ENCODE results near the gene LHX3. TPM values are rescaled to one million over a fixed set of nuclear protein-coding genes. Genes with fewer than 3 reads are reported as not detected.

LHX3 gene
- total RNA-seq, 4 donors from 2014 or later, result not detected

- no peak for TF ChIP-seq POLR2A (IDR thresholded peaks at IDR 0.05)
- TF ChIP-seq, protein P1, sequence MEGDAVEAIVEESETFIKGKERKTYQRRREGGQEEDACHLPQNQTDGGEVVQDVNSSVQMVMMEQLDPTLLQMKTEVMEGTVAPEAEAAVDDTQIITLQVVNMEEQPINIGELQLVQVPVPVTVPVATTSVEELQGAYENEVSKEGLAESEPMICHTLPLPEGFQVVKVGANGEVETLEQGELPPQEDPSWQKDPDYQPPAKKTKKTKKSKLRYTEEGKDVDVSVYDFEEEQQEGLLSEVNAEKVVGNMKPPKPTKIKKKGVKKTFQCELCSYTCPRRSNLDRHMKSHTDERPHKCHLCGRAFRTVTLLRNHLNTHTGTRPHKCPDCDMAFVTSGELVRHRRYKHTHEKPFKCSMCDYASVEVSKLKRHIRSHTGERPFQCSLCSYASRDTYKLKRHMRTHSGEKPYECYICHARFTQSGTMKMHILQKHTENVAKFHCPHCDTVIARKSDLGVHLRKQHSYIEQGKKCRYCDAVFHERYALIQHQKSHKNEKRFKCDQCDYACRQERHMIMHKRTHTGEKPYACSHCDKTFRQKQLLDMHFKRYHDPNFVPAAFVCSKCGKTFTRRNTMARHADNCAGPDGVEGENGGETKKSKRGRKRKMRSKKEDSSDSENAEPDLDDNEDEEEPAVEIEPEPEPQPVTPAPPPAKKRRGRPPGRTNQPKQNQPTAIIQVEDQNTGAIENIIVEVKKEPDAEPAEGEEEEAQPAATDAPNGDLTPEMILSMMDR (IDR thresholded peaks at IDR 0.05), result no peak
- H3K27ac ChIP-seq, result no peak overlapping the region
- DNase-seq, result no peak
- H3K4me1 ChIP-seq, result no peaks in the 10 kb centered on the region
- no peaks in the 10 kb centered on the region for H3K27me3 ChIP-seq
- no peaks in the 10 kb centered on the region for H3K36me3 ChIP-seq
- intact Hi-C loops (cut with DNase I), result no loop called here
- no peak overlapping the region for H3K4me3 ChIP-seq (replicated peaks in 1 of 3)
- H3K9me3 ChIP-seq, result no peaks in the 10 kb centered on the region
- 93 to 96% methylated on average over 10 of the region's 10 CpGs for WGBS, 2 donors
Observed at GRCh38 chr9:136230365-136230764, 25.4 kb upstream of the LHX3 start.

DNA sequence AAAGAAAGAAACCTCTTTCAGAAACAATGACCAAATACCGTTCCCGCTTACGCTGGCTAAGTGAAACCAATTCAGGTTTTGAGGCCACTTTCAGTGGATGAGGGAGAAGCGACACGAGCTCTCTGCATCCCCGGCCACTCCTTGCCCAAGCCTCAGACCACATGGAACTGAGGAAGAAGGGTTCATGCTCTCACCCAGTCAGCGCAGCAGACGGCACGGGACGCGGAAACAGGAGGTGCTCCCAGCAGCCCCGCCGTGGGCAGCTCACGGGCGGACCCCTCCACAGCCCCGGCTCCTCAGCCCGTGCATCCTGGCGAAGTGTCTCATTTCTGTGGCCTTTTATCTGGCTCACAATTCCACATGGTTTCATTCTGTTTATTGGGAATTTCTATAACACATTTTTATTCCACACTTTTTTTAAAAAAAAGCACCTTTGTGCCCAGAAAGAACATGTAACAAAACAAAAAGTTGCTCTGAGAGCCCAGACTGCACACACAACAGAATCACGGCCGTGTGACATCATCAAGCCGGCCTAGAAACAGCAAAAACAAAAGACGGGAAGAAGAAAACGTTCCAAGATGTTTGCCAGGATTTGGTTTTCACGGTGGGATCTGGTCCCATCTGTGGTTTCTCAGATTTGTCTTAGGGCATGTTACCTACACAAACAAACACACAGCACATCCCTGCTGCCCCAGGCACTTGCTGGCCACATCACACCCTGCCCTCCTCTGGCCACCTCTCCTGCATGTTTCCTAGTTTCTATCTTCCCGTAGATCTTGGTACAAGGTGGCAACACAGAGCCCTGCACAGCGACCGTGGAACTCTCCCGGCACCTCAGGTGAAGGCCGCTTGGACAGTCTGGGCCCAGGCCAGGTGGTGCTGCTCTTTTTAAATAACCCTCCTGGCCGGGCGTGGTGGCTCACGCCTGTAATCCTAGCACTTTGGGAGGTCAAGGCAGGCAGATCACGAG lies 24.5 kb upstream of the LHX3 start:
- no peak for DNase-seq
- 82 to 92% methylated on average over 33 of the region's 33 CpGs for WGBS, 2 donors
- TF ChIP-seq, protein P1 (IDR thresholded peaks at IDR 0.05), result no peak
- no peak for TF ChIP-seq POLR2A (IDR thresholded peaks at IDR 0.05)

GRCh38 chr9:136228107-136228875 lies 23.4 kb upstream of the LHX3 start:
- H3K27ac ChIP-seq, result no peak overlapping the region
- no peak for DNase-seq
- intact Hi-C loops (cut with DNase I), result no loop called here
- H3K4me3 ChIP-seq (replicated peaks in 1 of 3), result no peak overlapping the region
- no peaks in the 10 kb centered on the region for H3K9me3 ChIP-seq
- WGBS, 2 donors, result 87 to 92% methylated on average over 18 of the region's 18 CpGs
- H3K27me3 ChIP-seq, result no peaks in the 10 kb centered on the region
- peaks cover 0 to 3% of the 10 kb centered on the region in 2 donors for H3K36me3 ChIP-seq
- H3K4me1 ChIP-seq, result no peaks in the 10 kb centered on the region
- no peak for TF ChIP-seq POLR2A (IDR thresholded peaks at IDR 0.05)
- TF ChIP-seq, protein P1 (IDR thresholded peaks at IDR 0.05), result no peak

More for the DNA sequence above, 24.5 kb upstream of the LHX3 start:
- Histone ChIP-seq H3K4me1 (no peaks in the 10 kb centered on the region), H3K27ac (no peak overlapping the region), H3K36me3 (peaks cover 0 to 3% of the 10 kb centered on the region in 2 donors), H3K4me3 (replicated peaks in 1 of 3) (no peak overlapping the region), H3K9me3 (no peaks in the 10 kb centered on the region), H3K27me3 (no peaks in the 10 kb centered on the region)
- intact Hi-C loops (cut with DNase I), result no loop called here

DNA sequence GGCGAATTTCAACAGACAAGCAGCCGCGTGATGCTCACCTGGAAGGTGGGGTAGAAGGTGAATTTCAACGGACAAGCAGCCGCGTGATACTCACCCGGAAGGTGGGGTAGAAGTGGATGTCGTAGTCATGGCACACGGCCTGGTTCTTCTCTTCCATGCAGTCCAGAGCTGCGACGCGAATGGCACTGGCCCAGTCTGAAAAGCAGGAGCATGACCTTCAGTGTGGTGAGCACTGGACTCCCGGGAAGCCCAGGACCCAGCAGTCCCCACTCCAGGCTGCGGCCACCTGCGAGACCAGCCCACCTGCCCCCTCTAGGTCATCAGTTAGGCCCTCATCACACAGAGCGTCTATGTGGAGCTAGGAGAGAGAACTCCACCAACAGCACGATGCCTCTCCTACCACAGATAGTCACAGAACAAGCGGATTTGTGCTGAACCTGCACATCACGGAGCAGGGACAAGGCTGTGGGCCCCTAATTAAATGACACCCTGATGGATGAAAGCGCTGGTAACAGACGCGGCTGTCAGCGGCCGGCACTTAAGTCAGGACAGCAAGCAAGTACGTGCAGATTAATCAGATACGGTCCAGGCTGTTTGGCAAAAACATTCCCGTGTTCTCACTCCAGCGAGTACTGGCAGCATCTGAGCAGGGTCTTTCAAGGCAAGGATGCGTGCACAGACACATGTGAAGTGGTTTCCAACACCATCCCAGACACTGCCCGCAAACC lies 21.9 kb upstream of the LHX3 start:
- peaks cover 0 to 3% of the 10 kb centered on the region in 2 donors for H3K36me3 ChIP-seq

More for the DNA sequence above, 21.9 kb upstream of the LHX3 start:
- no peak for TF ChIP-seq POLR2A (IDR thresholded peaks at IDR 0.05)
- TF ChIP-seq, protein P1 (IDR thresholded peaks at IDR 0.05), result no peak
- H3K27me3 ChIP-seq, result no peaks in the 10 kb centered on the region
- no peak overlapping the region for H3K4me3 ChIP-seq (replicated peaks in 1 of 3)
- intact Hi-C loops (cut with DNase I), result no loop called here
- 93 to 94% methylated on average over 30 of the region's 30 CpGs for WGBS, 2 donors
- H3K9me3 ChIP-seq, result no peaks in the 10 kb centered on the region
- no peaks in the 10 kb centered on the region for H3K4me1 ChIP-seq
- no peak overlapping the region for H3K27ac ChIP-seq
- DNase-seq, result no peak
